Neural progenitor cell (in vitro differentiated cells): ENCODE results near the gene ADAMTS14.

ENCODE experiments used
- CTCF ChIP-seq: fragments of 200-600 bp; sonication (generic); IDR thresholded peaks from 2 replicates; pipeline ENCODE4 v1.5.1; 2017; ENCODE audit warnings: antibody characterized with exemption, mild to moderate bottlenecking
- EZH2 ChIP-seq: fragments of 200-600 bp; sonication (generic); IDR thresholded peaks from 2 replicates; pipeline ENCODE4 v1.6.1; 2017; ENCODE audit warnings: antibody characterized with exemption, mild to moderate bottlenecking, moderate library complexity
- EZH2phosphoT487 ChIP-seq: fragments of 200-600 bp; sonication (generic); IDR thresholded peaks from 2 replicates; pipeline ENCODE4 v1.6.1; 2017; ENCODE audit warnings: antibody characterized with exemption

- TF ChIP-seq CTCF (no peak), EZH2phosphoT487 (no peak), EZH2 (no peak)
Measured at GRCh38 chr10:70757856-70758255, 85.5 kb downstream of the ADAMTS14 start.
